H9 (cell line): ENCODE measurements around the gene KTN1. TPM values are rescaled to one million over a fixed set of nuclear protein-coding genes. Genes with fewer than 3 reads are reported as not detected.

Source experiments
- DNase-seq: peaks from one replicate; pipeline ENCODE4 v3.0.0-alpha.2; 2017
- H2AFZ ChIP-seq: one replicate; pipeline ENCODE4 v1.6.1; 2013; ENCODE audit warnings: mild to moderate bottlenecking, low read length, control low read depth, moderate library complexity
- H2AK5ac ChIP-seq: 2 replicates; pipeline ENCODE4 v1.6.1; 2013; ENCODE audit warnings: low read length, control low read depth, mixed read lengths; ENCODE audit not compliant: insufficient read length
- H2BK120ac ChIP-seq: one replicate; pipeline ENCODE4 v1.6.1; 2013; ENCODE audit warnings: low read depth, mild to moderate bottlenecking, low read length, control low read depth, inconsistent platforms; ENCODE audit not compliant: poor library complexity, severe bottlenecking
- H2BK12ac ChIP-seq: 2 replicates; pipeline ENCODE4 v1.6.1; 2013; ENCODE audit warnings: low read length, control low read depth, mixed read lengths, low read depth; ENCODE audit not compliant: insufficient read length
- H2BK15ac ChIP-seq: 2 replicates; pipeline ENCODE4 v1.6.1; 2013; ENCODE audit warnings: low read depth, low read length, control low read depth
- H2BK20ac ChIP-seq: one replicate; pipeline ENCODE4 v1.6.1; 2013; ENCODE audit warnings: low read depth, mild to moderate bottlenecking, low read length, control low read depth, inconsistent platforms; ENCODE audit not compliant: poor library complexity, severe bottlenecking
- H2BK5ac ChIP-seq: 2 replicates; pipeline ENCODE4 v1.6.1; 2013; ENCODE audit warnings: low read length, control low read depth, mixed read lengths; ENCODE audit not compliant: insufficient read length
- H3K14ac ChIP-seq: 2 replicates; pipeline ENCODE4 v1.6.1; 2013; ENCODE audit warnings: low read length, control low read depth; ENCODE audit not compliant: insufficient read depth
- H3K18ac ChIP-seq: 2 replicates; pipeline ENCODE4 v1.6.1; 2013; ENCODE audit warnings: low read depth, mild to moderate bottlenecking, mixed read lengths, low read length, control low read depth; ENCODE audit not compliant: insufficient read length
- H3K23ac ChIP-seq: 2 replicates; pipeline ENCODE4 v1.6.1; 2013; ENCODE audit warnings: low read length, control low read depth, mixed read lengths, low read depth; ENCODE audit not compliant: insufficient read length
- H3K23me2 ChIP-seq: 2 replicates; pipeline ENCODE4 v1.6.1; 2013; ENCODE audit warnings: low read depth, mild to moderate bottlenecking, mixed read lengths, low read length, control low read depth; ENCODE audit not compliant: insufficient read length, poor library complexity, severe bottlenecking
- H3K27ac ChIP-seq: 2 replicates; pipeline ENCODE4 v1.5.1; 2013; ENCODE audit warnings: low read length, control low read depth, mixed read lengths, low read depth; ENCODE audit not compliant: insufficient read length
- H3K27me3 ChIP-seq: 2 replicates; pipeline ENCODE4 v1.6.1; 2013; ENCODE audit warnings: low read length, control low read depth, inconsistent platforms; ENCODE audit not compliant: insufficient read depth
- H3K4ac ChIP-seq: 2 replicates; pipeline ENCODE4 v1.6.1; 2013; ENCODE audit warnings: low read depth, mild to moderate bottlenecking, control low read depth, inconsistent platforms, low read length, moderate library complexity
- H3K4me1 ChIP-seq: 2 replicates; pipeline ENCODE4 v1.6.1; 2013; ENCODE audit warnings: low read length, control low read depth, inconsistent platforms; ENCODE audit not compliant: insufficient read depth
- H3K4me2 ChIP-seq: 2 replicates; pipeline ENCODE4 v1.6.1; 2013; ENCODE audit warnings: low read length, control low read depth, mixed read lengths; ENCODE audit not compliant: insufficient read length, insufficient read depth
- H3K56ac ChIP-seq: 2 replicates; pipeline ENCODE4 v1.6.1; 2013; ENCODE audit warnings: low read depth, mild to moderate bottlenecking, mixed read lengths, low read length, control low read depth; ENCODE audit not compliant: insufficient read length
- H3K79me1 ChIP-seq: 2 replicates; pipeline ENCODE4 v1.6.1; 2013; ENCODE audit warnings: low read depth, mild to moderate bottlenecking, moderate library complexity, low read length, control low read depth, inconsistent platforms; ENCODE audit not compliant: insufficient read depth, poor library complexity, severe bottlenecking
- H3K79me2 ChIP-seq: 2 replicates; pipeline ENCODE4 v1.6.1; 2013; ENCODE audit warnings: low read length, control low read depth, inconsistent platforms; ENCODE audit not compliant: insufficient read depth
- H3K9ac ChIP-seq: 2 replicates; pipeline ENCODE4 v1.6.1; 2013; ENCODE audit warnings: low read length, control low read depth, mixed read lengths; ENCODE audit not compliant: insufficient read length; ENCODE audit errors: extremely low read depth
- H3K9me3 ChIP-seq: one replicate; pipeline ENCODE4 v1.6.1; 2013; ENCODE audit warnings: low read depth, low read length, inconsistent platforms; ENCODE audit not compliant: control insufficient read depth
- H3T11ph ChIP-seq: one replicate; pipeline ENCODE4 v1.6.1; 2013; ENCODE audit warnings: mild to moderate bottlenecking, low read length, control low read depth, inconsistent platforms
- H4K20me1 ChIP-seq: one replicate; pipeline ENCODE4 v1.6.1; 2013; ENCODE audit not compliant: control insufficient read depth, insufficient read length, insufficient read depth
- H4K5ac ChIP-seq: 2 replicates; pipeline ENCODE4 v1.6.1; 2013; ENCODE audit warnings: low read depth, mild to moderate bottlenecking, mixed read lengths, low read length, control low read depth; ENCODE audit not compliant: insufficient read length
- H4K8ac ChIP-seq: replicated peaks from 2 replicates; pipeline ENCODE4 v1.6.1; 2013; ENCODE audit warnings: low read length, control low read depth, mixed read lengths, low read depth; ENCODE audit not compliant: insufficient read length
- H4K91ac ChIP-seq: 2 replicates; pipeline ENCODE4 v1.6.1; 2013; ENCODE audit warnings: low read depth, mild to moderate bottlenecking, moderate library complexity, mixed read lengths, low read length, control low read depth; ENCODE audit not compliant: insufficient read length
- H3K27ac Mint-ChIP-seq, 3 experiments: 2 replicates in 2 of 3; 3 replicates in 1 of 3; pipeline ENCODE4 v1.8.0; 2020 to 2021; ENCODE audit warnings: mixed read lengths in 3 of 3, mild to moderate bottlenecking in 1 of 3, moderate library complexity in 1 of 3
- H3K27me3 Mint-ChIP-seq: 2 replicates; pipeline ENCODE4 v1.8.0; 2021; ENCODE audit warnings: low read depth, mild to moderate bottlenecking, moderate library complexity, mixed read lengths
- H3K36me3 Mint-ChIP-seq, 3 experiments: 2 replicates in 2 of 3; 3 replicates in 1 of 3; pipeline ENCODE4 v1.8.0; 2020 to 2021; ENCODE audit warnings: low read depth in 3 of 3, mixed read lengths in 3 of 3; ENCODE audit not compliant: insufficient read depth in 1 of 3
- H3K4me1 Mint-ChIP-seq, 2 experiments: 2 replicates each; pipeline ENCODE4 v1.8.0; 2020; ENCODE audit warnings: mixed read lengths in 2 of 2
- H3K4me3 Mint-ChIP-seq, 2 experiments: 2 replicates in 1 of 2; 3 replicates in 1 of 2; pipeline ENCODE4 v1.8.0; 2020 to 2021; ENCODE audit warnings: mild to moderate bottlenecking in 2 of 2, mixed read lengths in 2 of 2, moderate library complexity in 1 of 2
- H3K9me3 Mint-ChIP-seq, 2 experiments: 2 replicates in 1 of 2; 3 replicates in 1 of 2; pipeline ENCODE4 v1.8.0; 2020; ENCODE audit warnings: mild to moderate bottlenecking in 2 of 2, mixed read lengths in 2 of 2, moderate library complexity in 1 of 2
- WGBS: extraction: QIAGEN DNeasy Blood & Tissue Kit; methylation state at CpG from one replicate; pipeline ENCODE4 v1.1.7; 2013; ENCODE audit warnings: missing lambda C conversion rate, low lambda C conversion rate, mixed read lengths; ENCODE audit not compliant: insufficient read length; ENCODE audit errors: extremely low coverage; 5-methylcytosine and 5-hydroxymethylcytosine counted together
- total RNA-seq: library from RNA; stranded (reverse); gene quantifications from 2 replicates; pipeline ENCODE4 v1.2.1, GENCODE V29; 2021
- TF ChIP-seq, protein P1 (sequence below): fragments of 200-600 bp; sonication (generic); conservative IDR thresholded peaks from 3 replicates; pipeline ENCODE4 v1.8.0; 2021; ENCODE audit warnings: antibody characterized with exemption, mild to moderate bottlenecking

The KTN1 gene
- total RNA-seq, 1 experiment from 2014 or later = 128 TPM

DNA sequence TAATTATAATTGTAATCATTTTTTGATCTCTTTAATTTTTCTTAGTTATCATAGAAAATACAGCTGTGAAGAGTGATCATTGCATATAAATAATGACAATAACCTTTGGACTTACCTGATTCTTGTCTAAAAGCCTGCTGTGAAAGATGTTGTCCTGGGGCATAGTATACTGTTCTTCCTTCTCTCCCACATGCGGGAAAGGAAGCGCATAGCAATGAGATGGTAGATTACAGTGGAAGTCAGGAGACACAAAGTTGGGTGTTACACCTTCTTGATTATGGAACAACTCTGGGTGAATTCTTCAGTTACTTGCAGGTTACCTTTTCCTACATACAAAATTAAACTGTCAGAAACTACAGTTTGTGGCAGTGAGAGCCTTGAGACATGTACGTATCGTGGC, 140.8 kb downstream of the KTN1 start:
- H3K23ac ChIP-seq = no peak overlapping the region
- no CpG with 5 or more reads among the region's 4 CpGs for WGBS
- Mint-ChIP-seq H3K4me3 (no peak overlapping the region), H3K36me3 (no peaks in the 10 kb centered on the region; a peak in 1 of 7 replicates), H3K27me3 (no peaks in the 10 kb centered on the region), H3K4me1 (no peaks in the 10 kb centered on the region; a peak in 1 of 4 replicates), H3K27ac (no peak overlapping the region), H3K9me3 (no peaks in the 10 kb centered on the region; a peak in 1 of 5 replicates)
- no peak for DNase-seq
- H2BK5ac ChIP-seq = no peak overlapping the region
- no peaks in the 10 kb centered on the region for H3K79me1 ChIP-seq
- H2BK120ac ChIP-seq = no peak overlapping the region
- no peak overlapping the region for H3K14ac ChIP-seq
- no peak overlapping the region for H2BK12ac ChIP-seq
- no peak overlapping the region for H3K18ac ChIP-seq
- H4K5ac ChIP-seq = no peak overlapping the region
- no peak overlapping the region for H3K4me2 ChIP-seq
- H2AK5ac ChIP-seq = no peak overlapping the region
- no peak overlapping the region for H2AFZ ChIP-seq
- no peak overlapping the region for H3K27ac ChIP-seq
- H3K27me3 ChIP-seq = no peaks in the 10 kb centered on the region
- TF ChIP-seq, protein P1, sequence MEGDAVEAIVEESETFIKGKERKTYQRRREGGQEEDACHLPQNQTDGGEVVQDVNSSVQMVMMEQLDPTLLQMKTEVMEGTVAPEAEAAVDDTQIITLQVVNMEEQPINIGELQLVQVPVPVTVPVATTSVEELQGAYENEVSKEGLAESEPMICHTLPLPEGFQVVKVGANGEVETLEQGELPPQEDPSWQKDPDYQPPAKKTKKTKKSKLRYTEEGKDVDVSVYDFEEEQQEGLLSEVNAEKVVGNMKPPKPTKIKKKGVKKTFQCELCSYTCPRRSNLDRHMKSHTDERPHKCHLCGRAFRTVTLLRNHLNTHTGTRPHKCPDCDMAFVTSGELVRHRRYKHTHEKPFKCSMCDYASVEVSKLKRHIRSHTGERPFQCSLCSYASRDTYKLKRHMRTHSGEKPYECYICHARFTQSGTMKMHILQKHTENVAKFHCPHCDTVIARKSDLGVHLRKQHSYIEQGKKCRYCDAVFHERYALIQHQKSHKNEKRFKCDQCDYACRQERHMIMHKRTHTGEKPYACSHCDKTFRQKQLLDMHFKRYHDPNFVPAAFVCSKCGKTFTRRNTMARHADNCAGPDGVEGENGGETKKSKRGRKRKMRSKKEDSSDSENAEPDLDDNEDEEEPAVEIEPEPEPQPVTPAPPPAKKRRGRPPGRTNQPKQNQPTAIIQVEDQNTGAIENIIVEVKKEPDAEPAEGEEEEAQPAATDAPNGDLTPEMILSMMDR = no peak
- H3T11ph ChIP-seq = no peak overlapping the region
- no peak overlapping the region for H4K8ac ChIP-seq
- H3K79me2 ChIP-seq = no peaks in the 10 kb centered on the region
- H3K9me3 ChIP-seq = no peaks in the 10 kb centered on the region
- H3K4ac ChIP-seq = no peak overlapping the region
- no peak overlapping the region for H3K9ac ChIP-seq
- no peak overlapping the region for H4K91ac ChIP-seq
- no peak overlapping the region for H3K56ac ChIP-seq
- H2BK15ac ChIP-seq = no peak overlapping the region
- H3K4me1 ChIP-seq = no peaks in the 10 kb centered on the region
- H2BK20ac ChIP-seq = no peak overlapping the region
- H3K23me2 ChIP-seq = no peaks in the 10 kb centered on the region
- no peaks in the 10 kb centered on the region for H4K20me1 ChIP-seq
